Natural killer cell (primary cell): ENCODE results near the gene DTX3. TPM values are rescaled to one million over a fixed set of nuclear protein-coding genes. Genes with fewer than 3 reads are reported as not detected.

ENCODE experiments used
- ATAC-seq, 3 donors: fragments of 150-1000 bp in 2 of 3; fragments of 200-7000 bp in 1 of 3; cut with Tn5 transposase; 1 replicate in 1 of 3; 2 replicates in 2 of 3; pipeline ENCODE4 v1.10.0; 2021; ENCODE audit warnings: mild to moderate bottlenecking in 2 of 3, moderate library complexity in 2 of 3
- DNase-seq, 2 donors: peaks; one replicate each; pipeline versions ENCODE4 v3.0.0 to v3.0.0-alpha.2; 2013 to 2021; ENCODE audit warnings: mixed read lengths in 1 of 2
- H3K27ac ChIP-seq: one replicate; pipeline ENCODE4 v1.5.1; 2013; ENCODE audit warnings: mild to moderate bottlenecking, low read length
- H3K27me3 ChIP-seq: one replicate; pipeline ENCODE4 v1.6.1; 2013; ENCODE audit warnings: low read length; ENCODE audit not compliant: control insufficient read depth, insufficient read depth
- H3K36me3 ChIP-seq: one replicate; pipeline ENCODE4 v1.6.1; 2013; ENCODE audit warnings: low read length; ENCODE audit not compliant: control insufficient read depth, insufficient read depth
- H3K4me1 ChIP-seq: one replicate; pipeline ENCODE4 v1.6.1; 2013; ENCODE audit warnings: low read length; ENCODE audit not compliant: control insufficient read depth, insufficient read depth
- H3K4me3 ChIP-seq: one replicate; pipeline ENCODE4 v1.5.1; 2013; ENCODE audit warnings: low read length
- H3K9me3 ChIP-seq: one replicate; pipeline ENCODE4 v1.6.1; 2013; ENCODE audit warnings: low read length; ENCODE audit not compliant: control insufficient read depth, insufficient read depth
- H3K27ac Mint-ChIP-seq, 2 donors: one replicate each; pipeline ENCODE4 v1.8.0; 2022; ENCODE audit warnings: mild to moderate bottlenecking in 2 of 2, mixed read lengths in 2 of 2, moderate library complexity in 1 of 2
- H3K27me3 Mint-ChIP-seq, 2 donors: one replicate each; pipeline ENCODE4 v1.8.0; 2022; ENCODE audit warnings: low read depth in 2 of 2, mixed read lengths in 2 of 2
- H3K36me3 Mint-ChIP-seq: one replicate; pipeline ENCODE4 v1.8.0; 2022; ENCODE audit warnings: mixed read lengths
- H3K4me1 Mint-ChIP-seq, 2 donors: one replicate each; pipeline ENCODE4 v1.8.0; 2022; ENCODE audit warnings: mixed read lengths in 2 of 2
- H3K4me3 Mint-ChIP-seq: one replicate; pipeline ENCODE4 v1.8.0; 2022; ENCODE audit warnings: mild to moderate bottlenecking, moderate library complexity, mixed read lengths
- H3K9me3 Mint-ChIP-seq, 2 donors: one replicate each; pipeline ENCODE4 v1.8.0; 2022; ENCODE audit warnings: mixed read lengths in 2 of 2
- CTCF ChIP-seq: fragments of 200-600 bp; IDR thresholded peaks from one replicate; pipeline ENCODE4 v1.8.0; 2022; ENCODE audit warnings: antibody characterized with exemption
- WGBS: methylation state at CpG from one replicate; pipeline ENCODE4 v1.1.7; 2013; ENCODE audit warnings: missing lambda C conversion rate; ENCODE audit not compliant: insufficient coverage; 5-methylcytosine and 5-hydroxymethylcytosine counted together
- intact Hi-C: fragments of 100-400 bp; cut with micrococcal nuclease; formaldehyde crosslinking; loops from one replicate; pipeline ENCODE4 v1.14.2; 2022
- total RNA-seq, 4 donors: library from RNA; stranded (reverse); fragments of 120-200 nt in 1 of 4; gene quantifications; one replicate each; pipeline versions ENCODE4 v1.2.3 to v1.2.4, GENCODE V29; 2013 to 2022

DTX3 gene
- total RNA-seq, 3 donors from 2014 or later (not counting 1 experiment from before 2014, with no cell fraction given), result 65.1 to 81.1 (median 77.0) TPM

DNA sequence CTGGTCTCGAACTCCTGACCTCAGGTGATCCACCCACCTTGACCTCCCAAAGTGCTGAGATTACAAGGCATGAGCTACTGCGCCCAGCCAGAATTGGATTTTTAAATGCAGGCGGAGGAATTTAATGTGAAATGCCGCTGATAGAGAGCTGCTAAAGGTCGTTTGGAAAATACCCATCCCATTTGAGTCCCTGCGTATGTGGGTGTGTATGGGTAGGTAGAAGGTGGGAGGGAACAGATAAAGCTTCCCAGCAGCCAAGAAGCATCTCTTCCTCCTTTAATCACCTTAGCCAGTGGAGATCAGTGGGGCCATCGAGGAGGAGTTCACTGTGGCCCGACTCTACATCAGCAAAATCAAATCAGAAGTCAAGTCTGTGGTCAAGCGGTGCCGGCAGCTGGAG lies 29.8 kb upstream of the DTX3 start:
- no peaks in the 10 kb centered on the region for H3K27me3 ChIP-seq
- DNase-seq (no peak), ATAC-seq (no peak)
- TF ChIP-seq CTCF, result no peak
- H3K9me3 ChIP-seq, result no peaks in the 10 kb centered on the region
- Mint-ChIP-seq H3K9me3 (no peaks in the 10 kb centered on the region), H3K27ac (no peak overlapping the region), H3K27me3 (peaks cover 0 to 7% of the 10 kb centered on the region in 2 donors), H3K36me3 (no peaks in the 10 kb centered on the region), H3K4me1 (no peaks in the 10 kb centered on the region), H3K4me3 (no peak overlapping the region)
- no peak overlapping the region for H3K4me3 ChIP-seq
- 90% methylated on average over 10 of the region's 10 CpGs for WGBS
- H3K27ac ChIP-seq, result no peak overlapping the region
- no peaks in the 10 kb centered on the region for H3K36me3 ChIP-seq
- intact Hi-C loops, result no loop called here
- H3K4me1 ChIP-seq, result no peaks in the 10 kb centered on the region

DNA sequence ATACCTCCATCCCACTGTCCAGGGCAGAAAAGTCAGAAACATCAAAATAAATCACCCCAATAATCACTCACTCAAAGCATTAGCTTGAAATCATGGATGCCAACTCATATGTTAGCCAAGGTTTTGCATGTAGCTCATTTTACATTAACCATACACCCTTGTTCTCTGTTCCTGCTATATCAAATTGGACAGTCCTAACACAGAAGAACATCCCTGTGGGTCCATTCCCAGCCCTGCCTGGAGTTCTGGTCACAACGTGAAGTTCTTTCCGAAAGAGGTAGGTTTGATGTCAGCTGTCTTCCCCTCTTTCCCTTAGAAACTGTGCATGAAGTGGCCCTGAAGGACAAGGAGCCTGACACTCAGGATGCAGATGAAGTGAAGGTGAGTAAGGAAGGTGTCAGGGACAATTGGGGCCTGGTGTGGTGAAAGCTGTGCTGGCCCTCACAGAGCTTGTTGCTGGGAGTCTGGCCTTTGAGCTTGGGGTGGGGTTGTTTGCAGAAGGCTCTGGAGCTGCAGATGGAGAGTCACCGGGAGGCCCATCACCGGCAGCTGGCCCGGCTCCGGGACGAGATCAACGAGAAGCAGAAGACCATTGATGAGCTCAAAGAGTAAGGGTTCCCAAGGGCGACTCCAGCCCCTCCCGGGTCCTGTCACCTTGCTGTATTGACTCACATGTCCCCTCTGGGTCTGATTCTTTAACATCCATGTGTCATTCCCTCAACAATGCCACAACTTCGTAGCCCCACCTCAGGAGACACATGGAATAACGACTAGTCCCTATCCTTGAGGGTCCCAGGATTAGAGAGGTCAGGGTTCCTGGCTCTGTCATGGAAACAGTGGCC lies 28.6 kb upstream of the DTX3 start:
- Histone ChIP-seq H3K9me3 (no peaks in the 10 kb centered on the region), H3K27me3 (no peaks in the 10 kb centered on the region), H3K4me1 (no peaks in the 10 kb centered on the region), H3K4me3 (no peak overlapping the region), H3K36me3 (no peaks in the 10 kb centered on the region), H3K27ac (no peak overlapping the region)
- Mint-ChIP-seq H3K27ac (no peak overlapping the region), H3K4me1 (no peaks in the 10 kb centered on the region), H3K27me3 (peaks cover 0 to 8% of the 10 kb centered on the region in 2 donors), H3K4me3 (no peak overlapping the region), H3K36me3 (no peaks in the 10 kb centered on the region), H3K9me3 (no peaks in the 10 kb centered on the region)
- no peak for TF ChIP-seq CTCF
- no peak for ATAC-seq
- 88% methylated on average over 12 of the region's 12 CpGs for WGBS
- DNase-seq, result no peak
- intact Hi-C loops, result no loop called here

DNA sequence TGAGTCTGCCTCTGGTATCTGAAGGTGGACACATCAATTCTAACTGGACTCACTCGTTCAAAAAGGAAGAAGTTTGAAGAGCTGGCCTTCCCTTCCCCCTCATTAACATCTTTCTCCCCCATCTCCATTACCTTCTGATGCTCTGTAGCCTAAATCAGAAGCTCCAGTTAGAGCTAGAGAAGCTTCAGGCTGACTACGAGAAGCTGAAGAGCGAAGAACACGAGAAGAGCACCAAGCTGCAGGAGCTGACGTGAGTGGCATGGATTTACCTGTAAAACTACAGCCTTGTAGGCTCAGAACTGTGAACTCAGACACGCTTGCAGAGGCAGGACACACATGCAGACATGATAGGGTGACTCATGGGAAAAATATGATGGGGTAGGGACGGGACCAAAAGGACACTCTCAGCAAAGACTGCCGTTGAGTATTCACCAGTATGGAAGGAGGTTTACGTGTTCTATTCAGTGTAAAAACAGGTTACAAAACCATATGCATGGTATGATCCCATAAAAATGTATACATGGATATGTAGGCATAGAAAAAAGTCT lies 27.9 kb upstream of the DTX3 start:
- Histone ChIP-seq H3K36me3 (no peaks in the 10 kb centered on the region), H3K4me3 (no peak overlapping the region), H3K9me3 (no peaks in the 10 kb centered on the region), H3K27me3 (no peaks in the 10 kb centered on the region), H3K27ac (no peak overlapping the region), H3K4me1 (no peaks in the 10 kb centered on the region)
- H3K4me3 Mint-ChIP-seq, result no peak overlapping the region
- no peaks in the 10 kb centered on the region for H3K36me3 Mint-ChIP-seq
- peaks cover 0 to 8% of the 10 kb centered on the region in 2 donors for H3K27me3 Mint-ChIP-seq
- no peak for DNase-seq
- intact Hi-C loops, result no loop called here
- no peak for ATAC-seq
- H3K27ac Mint-ChIP-seq, result no peak overlapping the region
- TF ChIP-seq CTCF, result no peak
- no peaks in the 10 kb centered on the region for H3K9me3 Mint-ChIP-seq
- H3K4me1 Mint-ChIP-seq, result no peaks in the 10 kb centered on the region
- WGBS, result 89% methylated on average over 9 of the region's 9 CpGs
